DND-41 (cell line): ENCODE data around the gene RORB.
"Not testable (repeated sequence)": the region's sequence is repeated elsewhere in the genome, so short reads cannot be mapped to it uniquely, and the experiment has no call there.

Experiments
- ATAC-seq: fragments of 200-7000 bp; cut with Tn5 transposase; 3 replicates; pipeline ENCODE4 v1.9.1; 2021; ENCODE audit warnings: low read depth; ENCODE audit not compliant: insufficient read depth
- DNase-seq: peaks from one replicate; pipeline ENCODE4 v3.0.0-alpha.2; 2020
- H2AFZ ChIP-seq: 2 replicates; pipeline ENCODE4 v1.6.0; 2012; ENCODE audit warnings: low read depth, low read length
- H3K27ac ChIP-seq: 2 replicates; pipeline ENCODE4 v1.5.1; 2012; ENCODE audit warnings: low read length, inconsistent platforms
- H3K27me3 ChIP-seq: fragments of 200-600 bp; sonication (generic); 2 replicates; pipeline ENCODE4 v1.6.0; 2012; ENCODE audit warnings: low read length, mild to moderate bottlenecking, inconsistent platforms; ENCODE audit not compliant: insufficient read depth, poor library complexity
- H3K36me3 ChIP-seq: 2 replicates; pipeline ENCODE4 v1.5.1; 2012; ENCODE audit warnings: low read length, inconsistent platforms; ENCODE audit not compliant: insufficient read depth
- H3K4me1 ChIP-seq: 2 replicates; pipeline ENCODE4 v1.5.1; 2012; ENCODE audit warnings: mild to moderate bottlenecking, low read length; ENCODE audit not compliant: insufficient read depth
- H3K4me2 ChIP-seq: 2 replicates; pipeline ENCODE4 v1.6.0; 2012; ENCODE audit warnings: mild to moderate bottlenecking, moderate library complexity, low read length, inconsistent platforms; ENCODE audit not compliant: insufficient read depth
- H3K4me3 ChIP-seq, 2 experiments: fragments of 200-600 bp in 1 of 2; shearing (Covaris generic) in 1 of 2; 2 replicates each; pipeline ENCODE4 v1.5.1; 2012 to 2016; ENCODE audit warnings: inconsistent platforms in 2 of 2, low read length in 2 of 2, mild to moderate bottlenecking in 2 of 2, low read depth in 1 of 2, moderate library complexity in 1 of 2
- H3K79me2 ChIP-seq: 2 replicates; pipeline ENCODE4 v1.6.0; 2012; ENCODE audit warnings: low read length, inconsistent platforms; ENCODE audit not compliant: insufficient read depth
- H3K9ac ChIP-seq: 2 replicates; pipeline ENCODE4 v1.6.0; 2012; ENCODE audit warnings: low read depth, mild to moderate bottlenecking, inconsistent platforms, low read length, moderate library complexity
- H3K9me3 ChIP-seq: 2 replicates; pipeline ENCODE4 v1.5.1; 2012; ENCODE audit warnings: low read length, moderate library complexity, mild to moderate bottlenecking, inconsistent platforms; ENCODE audit not compliant: insufficient read depth, severe bottlenecking
- H4K20me1 ChIP-seq: 2 replicates; pipeline ENCODE4 v1.6.0; 2012; ENCODE audit warnings: low read length; ENCODE audit not compliant: insufficient read depth
- CTCF ChIP-seq: IDR thresholded peaks from 2 replicates; pipeline ENCODE4 v1.5.1; 2012; ENCODE audit warnings: borderline replicate concordance, low read length, moderate library complexity, mild to moderate bottlenecking; ENCODE audit not compliant: poor library complexity, severe bottlenecking; ENCODE audit errors: extremely low read depth
- EZH2 ChIP-seq: IDR thresholded peaks from 3 replicates; pipeline ENCODE4 v1.6.1; 2012; ENCODE audit warnings: borderline replicate concordance, low read depth, mild to moderate bottlenecking, moderate library complexity, low read length, inconsistent platforms; ENCODE audit not compliant: severe bottlenecking

The RORB gene

GRCh38 chr9:74528207-74528606 lies 31.1 kb downstream of the RORB start:
- H3K27me3 ChIP-seq = no peaks in the 10 kb centered on the region
- H3K4me2 ChIP-seq = no peak overlapping the region
- no peak overlapping the region for H3K27ac ChIP-seq
- H4K20me1 ChIP-seq = peaks cover 33% of the 10 kb centered on the region; the same call in 1 of the 2 replicates
- peaks cover 26% of the 10 kb centered on the region for H3K36me3 ChIP-seq
- H3K79me2 ChIP-seq = peaks cover 95% of the 10 kb centered on the region
- ATAC-seq (no peak), DNase-seq (no peak)
- H3K9me3 ChIP-seq = no peaks in the 10 kb centered on the region
- TF ChIP-seq EZH2 = no peak
- no peak for TF ChIP-seq CTCF
- peaks cover 13% of the 10 kb centered on the region for H3K4me1 ChIP-seq
- H3K4me3 ChIP-seq = no peak overlapping the region
- no peak overlapping the region for H3K9ac ChIP-seq
- H2AFZ ChIP-seq = no peak overlapping the region

- H3K36me3 ChIP-seq = peaks cover 46% of the 10 kb centered on the region
- not testable (repeated sequence) for H3K9me3 ChIP-seq, H3K4me1 ChIP-seq, H2AFZ ChIP-seq, H3K27ac ChIP-seq, ATAC-seq, H3K4me3 ChIP-seq, H3K4me2 ChIP-seq, H3K9ac ChIP-seq, H3K27me3 ChIP-seq, DNase-seq
- peaks cover 41% of the 10 kb centered on the region for H4K20me1 ChIP-seq
- H3K79me2 ChIP-seq = peaks cover 95% of the 10 kb centered on the region
- TF ChIP-seq CTCF = peak; percentile 24
These were observed 33.3 kb downstream of the RORB start for GRCh38 chr9:74530458-74530857.

- peaks cover 94% of the 10 kb centered on the region for H3K79me2 ChIP-seq
- no peak for DNase-seq
- peaks cover 26% of the 10 kb centered on the region for H4K20me1 ChIP-seq
- no peak overlapping the region for H3K4me3 ChIP-seq
- H3K4me1 ChIP-seq = no peaks in the 10 kb centered on the region
- H3K27me3 ChIP-seq = no peaks in the 10 kb centered on the region
- no peak overlapping the region for H3K4me2 ChIP-seq
- TF ChIP-seq CTCF (no peak), EZH2 (no peak)
- no peak overlapping the region for H3K9ac ChIP-seq
- H3K27ac ChIP-seq = no peak overlapping the region
- H2AFZ ChIP-seq = no peak overlapping the region
- peaks cover 44% of the 10 kb centered on the region for H3K36me3 ChIP-seq
- ATAC-seq = no peak
- no peaks in the 10 kb centered on the region for H3K9me3 ChIP-seq
These were observed 36.1 kb downstream of the RORB start for GRCh38 chr9:74533253-74533652.

- Histone ChIP-seq H3K9ac (no peak overlapping the region), H3K9me3 (no peaks in the 10 kb centered on the region), H3K27me3 (no peaks in the 10 kb centered on the region), H2AFZ (no peak overlapping the region), H3K4me1 (no peaks in the 10 kb centered on the region), H3K79me2 (peaks cover 94% of the 10 kb centered on the region), H4K20me1 (peaks cover 26% of the 10 kb centered on the region), H3K4me2 (no peak overlapping the region), H3K36me3 (peaks cover 40% of the 10 kb centered on the region), H3K4me3 (no peak overlapping the region), H3K27ac (no peak overlapping the region)
- no peak for ATAC-seq
- TF ChIP-seq EZH2 = no peak
- TF ChIP-seq CTCF = no peak
- DNase-seq = no peak
These were observed 37.7 kb downstream of the RORB start for GRCh38 chr9:74534841-74535240.
